Upper lobe of right lung (tissue), 1 donor: ENCODE data around the gene FGF4. TPM values are rescaled to one million over a fixed set of nuclear protein-coding genes. Genes with fewer than 3 reads are reported as not detected.

Experiments
- ATAC-seq: fragments of 200-7000 bp; cut with Tn5 transposase; one replicate; pipeline ENCODE4 v1.9.1; 2020; ENCODE audit warnings: mild to moderate bottlenecking, moderate library complexity
- DNase-seq: peaks from one replicate; pipeline ENCODE4 v3.0.0-alpha.2; 2020
- H3K27ac ChIP-seq: fragments of 200-600 bp; one replicate; pipeline ENCODE4 v1.8.0; 2022
- H3K27me3 ChIP-seq: fragments of 200-600 bp; one replicate; pipeline ENCODE4 v1.8.0; 2022; ENCODE audit warnings: mild to moderate bottlenecking
- H3K36me3 ChIP-seq: fragments of 200-600 bp; one replicate; pipeline ENCODE4 v1.8.0; 2022
- H3K4me1 ChIP-seq: fragments of 200-600 bp; one replicate; pipeline ENCODE4 v1.8.0; 2022
- H3K4me3 ChIP-seq: fragments of 200-600 bp; one replicate; pipeline ENCODE4 v1.8.0; 2022; ENCODE audit warnings: mild to moderate bottlenecking
- H3K9me3 ChIP-seq: fragments of 200-600 bp; one replicate; pipeline ENCODE4 v1.8.0; 2022
- intact Hi-C: fragments of 100-400 bp; cut with DNase I; formaldehyde crosslinking; loops from one replicate; pipeline ENCODE4 v1.11.0; 2022
- total RNA-seq: library from RNA; stranded (reverse); fragmentation: NEBNext Ultra II Directional; extraction: Animal tissue kit (Norgen Biotek cat#: 25700); gene quantifications from one replicate; pipeline ENCODE4 v1.2.1, GENCODE V29; 2021
- TF ChIP-seq, protein P1 (sequence below): fragments of 200-600 bp; IDR thresholded peaks from one replicate; pipeline ENCODE4 v1.8.0; 2022; ENCODE audit warnings: antibody characterized with exemption
- donor health status: DM: no; HTN: yes; CAD: no; lungs with severe emphysema.

FGF4 gene
- total RNA-seq, 1 donor from 2014 or later: not detected

DNA sequence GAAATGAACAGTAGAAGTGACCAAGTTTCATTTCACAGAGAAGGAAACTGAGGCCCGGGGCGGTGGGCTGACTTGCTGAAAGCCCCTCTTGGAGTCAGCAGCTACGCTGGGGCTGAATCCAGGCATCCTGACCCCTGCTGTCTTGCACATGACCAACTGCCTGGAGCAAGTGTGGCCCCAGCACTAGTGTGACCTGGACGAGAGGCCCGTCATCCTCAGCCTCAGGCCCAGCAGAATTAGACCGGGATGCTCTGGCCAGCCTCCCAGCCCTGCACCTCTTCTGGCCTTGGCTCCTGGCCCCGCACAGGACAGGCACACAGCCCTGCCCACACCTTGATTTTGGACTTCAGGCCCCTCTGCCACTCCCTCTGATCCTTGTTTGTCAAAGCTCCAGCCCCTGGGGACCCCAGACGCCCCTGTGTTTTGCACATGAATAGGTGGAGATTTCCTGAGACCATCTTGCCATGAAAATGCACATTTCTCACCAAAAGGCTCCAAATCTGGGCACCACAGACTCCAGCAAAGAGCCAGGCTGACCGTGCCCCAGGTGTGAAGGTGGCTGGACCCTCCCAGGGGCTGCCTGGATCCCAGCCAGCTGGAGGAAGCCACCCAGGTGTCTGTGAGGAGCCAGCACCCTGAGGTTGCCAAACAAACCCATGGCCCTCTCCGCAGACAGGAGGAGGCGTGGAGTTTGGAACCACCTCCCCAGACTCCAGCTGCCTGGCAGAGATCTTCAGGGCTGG is 24.9 kb downstream of the FGF4 start:
- DNase-seq: no peak
- TF ChIP-seq, protein P1, sequence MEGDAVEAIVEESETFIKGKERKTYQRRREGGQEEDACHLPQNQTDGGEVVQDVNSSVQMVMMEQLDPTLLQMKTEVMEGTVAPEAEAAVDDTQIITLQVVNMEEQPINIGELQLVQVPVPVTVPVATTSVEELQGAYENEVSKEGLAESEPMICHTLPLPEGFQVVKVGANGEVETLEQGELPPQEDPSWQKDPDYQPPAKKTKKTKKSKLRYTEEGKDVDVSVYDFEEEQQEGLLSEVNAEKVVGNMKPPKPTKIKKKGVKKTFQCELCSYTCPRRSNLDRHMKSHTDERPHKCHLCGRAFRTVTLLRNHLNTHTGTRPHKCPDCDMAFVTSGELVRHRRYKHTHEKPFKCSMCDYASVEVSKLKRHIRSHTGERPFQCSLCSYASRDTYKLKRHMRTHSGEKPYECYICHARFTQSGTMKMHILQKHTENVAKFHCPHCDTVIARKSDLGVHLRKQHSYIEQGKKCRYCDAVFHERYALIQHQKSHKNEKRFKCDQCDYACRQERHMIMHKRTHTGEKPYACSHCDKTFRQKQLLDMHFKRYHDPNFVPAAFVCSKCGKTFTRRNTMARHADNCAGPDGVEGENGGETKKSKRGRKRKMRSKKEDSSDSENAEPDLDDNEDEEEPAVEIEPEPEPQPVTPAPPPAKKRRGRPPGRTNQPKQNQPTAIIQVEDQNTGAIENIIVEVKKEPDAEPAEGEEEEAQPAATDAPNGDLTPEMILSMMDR: no peak
- no peaks in the 10 kb centered on the region for H3K4me1 ChIP-seq
- ATAC-seq: no peak
- H3K27me3 ChIP-seq: peaks cover 6% of the 10 kb centered on the region
- no peak overlapping the region for H3K27ac ChIP-seq
- intact Hi-C loops: no loop called here
- H3K4me3 ChIP-seq: no peak overlapping the region
- no peaks in the 10 kb centered on the region for H3K36me3 ChIP-seq
- no peaks in the 10 kb centered on the region for H3K9me3 ChIP-seq

DNA sequence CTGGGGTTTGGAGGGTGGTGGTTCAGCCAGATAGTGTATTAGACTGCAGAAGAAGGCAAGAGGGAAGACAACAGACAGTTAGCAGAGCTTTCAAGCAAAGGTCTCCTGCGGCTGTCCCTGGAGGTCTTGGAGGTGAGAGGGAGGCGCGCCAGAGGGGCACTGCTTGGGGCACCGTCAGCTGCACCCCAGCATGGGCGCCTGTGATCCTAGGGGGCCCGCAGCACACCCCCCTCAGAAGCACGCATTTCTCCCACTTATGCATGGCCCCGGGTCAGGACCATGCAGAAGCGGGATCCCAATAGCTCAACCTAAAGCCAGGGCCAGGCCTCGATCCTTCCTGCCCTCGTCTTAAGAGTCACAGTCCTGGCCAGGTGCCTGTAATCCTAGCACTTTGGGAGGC is 26.5 kb downstream of the FGF4 start:
- no peaks in the 10 kb centered on the region for H3K9me3 ChIP-seq
- H3K4me3 ChIP-seq: no peak overlapping the region
- TF ChIP-seq, protein P1: no peak
- no peaks in the 10 kb centered on the region for H3K4me1 ChIP-seq
- no peak for DNase-seq
- intact Hi-C loops: no loop called here
- H3K36me3 ChIP-seq: no peaks in the 10 kb centered on the region
- H3K27me3 ChIP-seq: peaks cover 6% of the 10 kb centered on the region
- no peak for ATAC-seq
- no peak overlapping the region for H3K27ac ChIP-seq

DNA sequence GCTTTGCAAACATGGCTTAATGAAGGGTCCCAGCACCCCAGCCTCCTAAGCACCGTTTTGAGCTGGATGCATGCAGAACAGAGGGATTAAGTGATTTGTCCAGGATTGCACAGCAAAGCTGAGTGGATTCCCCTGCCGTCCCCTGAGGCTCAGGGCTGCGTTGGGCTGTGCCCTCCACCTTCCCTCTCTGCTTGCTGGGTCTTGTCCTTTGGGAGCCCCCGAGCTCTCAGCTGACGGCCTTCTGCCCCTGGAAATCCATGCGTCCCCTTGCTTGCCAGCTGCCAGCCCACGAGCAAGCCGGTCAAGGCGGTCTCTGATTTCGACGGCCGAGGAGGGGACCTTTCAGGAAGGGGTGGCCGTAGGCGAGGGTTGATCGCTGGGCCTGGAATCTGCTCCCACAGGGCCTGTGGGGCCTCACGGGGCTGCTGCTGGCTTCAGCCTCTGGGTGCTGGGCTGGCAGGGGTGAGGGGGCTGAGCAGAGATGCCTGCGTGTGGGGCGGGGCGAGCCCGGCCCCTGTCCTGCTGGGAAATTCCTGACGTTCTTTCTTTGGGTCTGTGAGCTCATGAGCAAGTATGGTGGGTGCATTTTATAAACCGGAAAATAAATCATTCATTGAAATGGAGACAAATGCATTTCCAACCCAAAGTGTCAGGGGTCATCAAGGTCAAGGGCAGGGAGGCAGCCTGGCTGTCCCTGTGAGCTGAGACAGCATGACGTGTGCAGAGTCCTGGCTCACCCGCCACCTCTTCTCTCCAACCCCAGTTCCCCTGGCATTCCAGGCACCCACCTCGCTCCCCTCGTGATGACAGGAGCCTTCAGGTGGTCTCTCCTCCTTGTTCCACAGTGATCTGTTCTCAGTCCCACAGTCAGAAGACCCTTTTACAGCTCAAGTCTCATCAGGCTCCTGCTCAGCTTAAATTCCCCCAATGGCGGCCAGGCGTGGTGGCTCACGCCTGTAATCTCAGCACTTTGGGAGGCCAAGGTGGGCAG is 28.1 kb downstream of the FGF4 start:
- Histone ChIP-seq H3K27me3 (peaks cover 6% of the 10 kb centered on the region), H3K27ac (no peak overlapping the region), H3K9me3 (no peaks in the 10 kb centered on the region), H3K36me3 (no peaks in the 10 kb centered on the region), H3K4me1 (no peaks in the 10 kb centered on the region), H3K4me3 (no peak overlapping the region)
- DNase-seq: no peak
- TF ChIP-seq, protein P1: no peak
- no peak for ATAC-seq
- intact Hi-C loops: no loop called here

DNA sequence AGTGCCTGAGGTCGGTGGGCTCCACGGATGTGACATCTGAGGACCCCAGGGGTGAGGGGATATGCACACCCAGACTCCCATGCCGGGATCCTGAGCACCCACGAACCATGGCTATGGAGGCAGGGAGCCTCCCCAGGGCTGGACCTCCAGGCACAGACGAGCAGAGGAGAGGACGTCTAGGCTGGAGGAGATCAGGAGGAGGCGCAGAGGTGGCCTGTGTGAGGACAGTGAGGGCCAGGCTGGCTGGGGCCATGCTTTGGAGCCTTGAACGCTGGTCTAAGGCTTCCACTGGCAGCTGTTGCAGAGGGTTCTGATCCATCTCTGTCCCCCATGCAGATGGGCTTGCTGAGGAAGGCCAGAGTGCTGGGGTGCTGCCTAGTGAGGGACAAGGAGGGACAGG is 29.0 kb downstream of the FGF4 start:
- Histone ChIP-seq H3K36me3 (no peaks in the 10 kb centered on the region), H3K4me3 (no peak overlapping the region), H3K4me1 (no peaks in the 10 kb centered on the region), H3K27ac (no peak overlapping the region), H3K27me3 (peaks cover 6% of the 10 kb centered on the region), H3K9me3 (no peaks in the 10 kb centered on the region)
- no peak for ATAC-seq
- DNase-seq: no peak
- intact Hi-C loops: no loop called here
- TF ChIP-seq, protein P1: no peak

DNA sequence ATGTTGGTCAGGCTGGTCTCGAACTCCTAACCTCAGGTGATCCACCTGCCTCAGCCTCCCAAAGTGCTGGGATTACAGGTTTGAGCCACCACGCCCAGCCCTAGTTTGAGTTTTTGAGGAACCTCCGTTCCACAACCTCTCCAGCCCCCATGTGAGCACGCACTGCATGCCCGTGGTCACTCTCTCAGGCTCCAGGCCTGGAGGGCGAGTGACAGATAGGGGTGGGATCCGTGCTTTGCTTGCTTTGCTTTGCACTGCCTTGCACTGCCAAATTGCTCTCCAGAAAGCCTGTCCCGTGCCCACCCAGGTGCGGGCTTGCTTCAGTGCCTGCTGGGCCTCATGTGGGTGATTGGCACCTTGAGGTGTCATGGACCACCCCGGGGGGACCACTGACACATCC is 29.9 kb downstream of the FGF4 start:
- Histone ChIP-seq H3K27me3 (peaks cover 6% of the 10 kb centered on the region), H3K4me1 (no peaks in the 10 kb centered on the region), H3K27ac (no peak overlapping the region), H3K4me3 (no peak overlapping the region), H3K9me3 (no peaks in the 10 kb centered on the region), H3K36me3 (no peaks in the 10 kb centered on the region)
- intact Hi-C loops: no loop called here
- no peak for DNase-seq
- TF ChIP-seq, protein P1: no peak
- no peak for ATAC-seq
